NOMO-1 treated with dmso at 0.1 percent for 144 hours (cell line): ENCODE data around the gene ITGB5.

Experiments used
- DNase-seq: peaks from one replicate; lab custom pipeline; 2025; ENCODE audit not compliant: unreplicated experiment; lab: John Stamatoyannopoulos, UW

ITGB5 gene

GRCh38 chr3:124867511-124867910, 19.7 kb downstream of the ITGB5 start:
- no peak for DNase-seq

- DNase-seq = no peak
Measured at GRCh38 chr3:124862006-124862405, 25.2 kb downstream of the ITGB5 start.

GRCh38 chr3:124861041-124861440, 26.1 kb downstream of the ITGB5 start:
- DNase-seq = no peak

DNA sequence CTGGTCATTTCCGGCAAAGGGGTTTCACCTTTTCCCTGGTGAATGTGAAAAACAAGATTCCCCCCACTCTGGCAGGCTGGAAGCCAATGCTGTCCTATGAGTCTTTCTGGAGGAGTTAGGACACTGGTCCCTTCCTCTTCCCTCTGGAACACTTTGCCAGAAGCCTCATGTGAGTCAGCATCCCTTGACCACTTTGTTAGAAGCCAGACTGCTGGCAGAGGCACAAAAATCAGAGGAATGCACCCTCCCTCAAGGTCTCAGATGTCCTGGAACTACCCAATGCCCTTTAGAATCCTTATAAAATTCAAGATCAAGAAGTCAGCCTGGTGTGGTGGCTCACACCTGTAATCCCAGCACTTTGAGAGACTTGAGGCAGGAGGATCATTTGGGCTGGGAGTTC, 26.6 kb downstream of the ITGB5 start:
- no peak for DNase-seq

DNA sequence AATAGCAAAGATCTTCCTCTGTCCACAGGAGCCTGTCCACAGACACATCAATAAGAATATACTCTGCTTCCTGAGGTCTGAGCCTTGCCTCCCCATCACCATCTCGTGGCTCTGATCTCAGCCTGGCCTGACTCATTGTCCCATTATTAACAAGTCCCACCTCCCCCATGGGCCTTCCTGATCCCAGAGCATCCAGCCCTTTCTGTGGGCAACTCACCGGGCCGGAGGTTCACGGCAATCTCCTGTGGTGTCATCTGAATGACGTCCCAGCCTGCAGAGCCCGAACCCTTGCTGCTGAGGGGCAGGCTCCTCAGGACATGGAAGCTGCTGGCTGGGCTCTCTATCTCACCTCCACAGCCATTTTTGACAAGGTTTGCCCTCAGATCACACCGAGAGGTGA, 28.1 kb downstream of the ITGB5 start:
- DNase-seq = no peak

GRCh38 chr3:124858275-124858674, 28.9 kb downstream of the ITGB5 start:
- DNase-seq = no peak

GRCh38 chr3:124856677-124857076, 30.5 kb downstream of the ITGB5 start:
- no peak for DNase-seq

- DNase-seq = no peak
Measured at GRCh38 chr3:124854009-124854408, 33.2 kb downstream of the ITGB5 start.

DNA sequence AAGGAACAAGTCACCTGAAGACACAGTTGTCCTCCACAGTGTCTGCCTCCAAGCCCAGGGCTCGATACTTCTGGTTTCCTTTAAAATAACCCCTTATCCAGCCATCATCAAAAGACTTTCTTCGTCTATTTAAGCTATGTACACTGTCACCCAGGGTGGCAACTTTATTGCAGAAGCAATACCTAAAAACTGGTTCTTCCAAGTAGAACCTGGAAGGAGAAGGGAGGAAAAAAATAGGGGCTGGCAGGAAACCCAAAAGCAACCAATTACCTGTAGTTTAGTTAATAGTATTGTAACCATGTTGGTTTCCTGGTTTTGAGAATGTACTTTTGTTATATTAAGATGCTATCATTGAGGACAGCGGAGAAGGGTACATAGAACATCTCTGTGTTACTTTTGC, 33.7 kb downstream of the ITGB5 start:
- no peak for DNase-seq

GRCh38 chr3:124851905-124852304, 35.3 kb downstream of the ITGB5 start:
- no peak for DNase-seq

GRCh38 chr3:124851136-124851535, 36.0 kb downstream of the ITGB5 start:
- no peak for DNase-seq

DNA sequence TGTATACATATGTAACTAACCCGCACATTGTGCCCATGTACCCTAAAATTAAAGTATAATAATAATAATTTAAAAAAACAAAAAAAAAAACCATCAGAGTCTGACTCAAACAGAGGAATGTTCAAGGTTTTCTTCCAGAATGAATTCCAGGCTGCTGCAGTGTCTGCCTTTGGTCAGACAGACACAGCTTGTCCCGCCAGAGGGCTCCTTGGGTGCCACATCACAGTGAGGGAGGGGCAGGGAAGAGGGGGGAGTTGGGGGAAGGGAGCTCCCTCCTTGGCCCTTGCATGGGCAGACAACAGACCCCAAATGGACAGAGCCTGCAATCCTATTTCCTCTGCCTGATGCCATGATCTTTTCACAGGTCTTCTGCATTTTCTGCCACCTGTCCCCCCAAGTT, 36.5 kb downstream of the ITGB5 start:
- DNase-seq = no peak

GRCh38 chr3:124850212-124850611, 37.0 kb downstream of the ITGB5 start:
- no peak for DNase-seq

GRCh38 chr3:124848300-124848699, 38.9 kb downstream of the ITGB5 start:
- DNase-seq = no peak

DNA sequence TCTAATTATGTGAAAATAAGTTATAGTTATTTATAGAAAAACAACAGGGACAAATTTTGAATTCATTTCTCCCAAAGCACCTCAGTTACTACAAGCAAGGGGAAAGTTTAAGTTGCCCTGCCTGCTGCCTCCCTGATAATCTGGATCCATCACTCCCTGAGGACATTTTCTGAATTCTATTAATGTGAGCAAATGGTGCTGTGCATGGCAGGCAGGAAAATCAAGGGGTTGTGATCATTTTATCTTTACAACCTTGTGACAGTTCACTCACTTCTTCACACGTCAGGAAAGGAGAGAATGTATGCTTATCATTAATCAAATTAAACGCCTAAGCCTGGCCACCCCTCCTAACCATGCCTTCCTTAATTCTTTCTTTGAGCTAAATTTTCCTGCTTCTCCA, 39.3 kb downstream of the ITGB5 start:
- no peak for DNase-seq

DNA sequence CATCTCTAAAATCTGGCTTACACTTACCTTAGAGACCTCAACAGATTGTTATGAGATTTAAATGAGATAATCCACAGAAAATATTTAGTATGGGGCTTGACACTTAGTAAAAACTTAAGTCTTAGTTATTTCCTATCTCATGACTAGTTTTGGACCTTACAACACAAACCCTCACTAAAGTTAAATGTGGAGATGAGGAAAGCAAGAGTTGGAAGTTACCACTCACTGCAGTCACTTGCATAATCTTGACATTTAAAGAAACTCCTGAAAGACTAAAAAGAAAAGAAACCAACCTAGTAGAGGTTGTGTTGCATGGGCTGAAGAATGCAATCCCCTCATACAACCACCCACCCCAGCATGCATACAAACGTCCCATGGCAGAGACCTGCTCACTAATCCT, 40.1 kb downstream of the ITGB5 start:
- DNase-seq = no peak

GRCh38 chr3:124846189-124846588, 41.0 kb downstream of the ITGB5 start:
- no peak for DNase-seq

DNA sequence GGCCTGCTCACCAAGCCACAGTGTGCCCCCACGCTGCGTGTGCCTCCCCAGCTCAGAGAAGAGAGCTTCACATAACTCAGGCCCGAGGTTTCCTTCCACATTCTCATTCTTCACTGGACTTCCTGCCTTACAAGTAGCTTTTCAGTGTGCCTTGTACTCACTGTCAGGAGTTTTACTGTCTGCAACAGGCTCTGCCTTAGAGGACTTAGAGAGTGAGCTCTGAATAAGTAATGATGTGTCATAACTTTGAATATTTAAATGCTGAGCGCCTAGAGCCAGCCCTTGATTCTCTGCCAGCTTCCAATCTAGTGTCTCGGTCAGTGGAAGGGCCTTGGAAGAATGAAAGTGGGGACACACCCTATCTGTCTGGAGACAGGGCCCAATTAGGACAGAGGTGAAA, 41.8 kb downstream of the ITGB5 start:
- DNase-seq = no peak

DNA sequence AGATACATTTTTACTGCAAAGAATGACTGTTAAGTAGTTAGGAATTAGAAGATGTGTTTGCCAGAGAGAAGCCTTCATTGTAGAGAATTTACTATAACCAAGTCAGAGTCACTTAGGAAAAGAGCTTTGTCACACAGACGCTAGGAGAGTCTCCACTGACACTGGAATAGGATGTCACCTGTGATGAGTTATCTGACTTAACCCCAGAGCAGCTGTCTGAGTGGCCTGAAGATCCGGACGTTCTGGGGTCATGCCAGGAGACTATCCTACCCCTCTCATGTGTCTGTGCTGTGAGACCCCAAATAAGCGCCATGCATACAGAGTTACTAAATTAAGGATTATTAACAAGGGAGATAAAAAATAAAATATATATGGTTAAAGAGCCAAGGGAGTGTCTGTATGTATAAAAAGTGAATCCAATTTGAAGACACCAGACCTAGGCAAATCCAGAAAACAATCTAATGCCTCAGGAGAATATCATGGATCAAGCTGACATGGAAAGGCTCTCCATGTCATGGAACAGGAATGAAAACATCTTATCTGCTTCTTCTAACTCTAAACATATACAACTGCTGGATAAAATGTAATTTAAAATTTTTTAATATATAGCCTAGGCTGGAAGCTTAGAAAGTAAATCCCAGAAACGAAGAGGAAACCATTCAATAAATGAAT, 43.5 kb downstream of the ITGB5 start:
- DNase-seq = no peak

GRCh38 chr3:124843047-124843446, 44.1 kb downstream of the ITGB5 start:
- no peak for DNase-seq

DNA sequence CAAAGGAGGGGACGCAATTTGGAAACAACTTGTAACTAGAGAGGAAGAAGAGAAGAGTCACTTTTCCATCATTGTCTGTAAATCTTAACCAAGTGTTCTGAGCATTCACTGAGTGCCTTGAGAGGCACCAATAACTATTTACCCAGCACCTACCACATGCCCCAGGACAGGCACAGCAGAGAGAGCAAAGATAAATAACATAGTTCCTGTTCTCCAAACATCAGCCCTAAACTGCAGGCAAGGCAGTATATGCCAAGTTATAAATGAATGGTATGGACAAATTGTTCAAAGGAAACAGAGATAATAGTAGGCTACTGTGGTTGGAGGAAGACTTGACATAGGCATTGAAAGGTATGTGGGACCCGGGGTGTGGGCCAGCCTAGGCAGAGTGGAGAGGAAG, 45.6 kb downstream of the ITGB5 start:
- no peak for DNase-seq

DNA sequence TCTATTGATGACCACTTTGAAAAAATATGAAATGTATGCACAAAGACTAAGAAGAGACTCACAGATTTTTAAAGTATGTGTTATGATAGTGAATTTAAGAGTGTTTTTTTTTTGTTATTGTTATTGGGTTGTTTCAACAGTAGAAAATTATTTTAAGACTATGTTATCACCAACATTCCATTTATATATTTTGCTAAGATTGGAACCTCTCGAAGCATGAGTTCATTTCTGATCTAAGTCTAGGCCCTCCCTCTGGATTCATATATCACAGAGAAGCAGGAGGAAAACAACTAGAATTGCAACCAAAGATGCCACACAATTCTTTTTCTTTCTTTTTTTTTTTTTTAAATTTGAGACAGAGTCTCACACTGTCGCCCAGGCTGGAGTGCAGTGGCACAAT, 46.8 kb downstream of the ITGB5 start:
- no peak for DNase-seq

DNA sequence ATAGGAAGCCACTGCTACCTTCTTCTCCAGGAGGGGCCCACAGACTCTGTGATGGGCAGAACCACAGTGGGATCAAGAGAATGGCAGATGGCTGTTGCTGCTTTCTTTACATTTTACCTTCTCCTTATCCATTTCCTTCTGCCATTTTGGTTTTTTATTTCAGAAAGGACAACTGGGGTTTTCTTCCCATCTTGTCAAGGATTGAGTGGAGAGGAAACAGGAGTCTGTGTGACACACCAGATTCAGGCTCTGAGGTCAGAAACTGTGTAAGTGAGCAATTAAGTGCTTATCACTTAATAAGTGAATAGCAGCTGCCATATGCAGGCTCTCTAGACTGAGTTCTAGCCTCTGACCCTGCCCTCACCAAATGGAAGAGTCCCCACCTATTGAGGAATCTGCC, 47.3 kb downstream of the ITGB5 start:
- no peak for DNase-seq

DNA sequence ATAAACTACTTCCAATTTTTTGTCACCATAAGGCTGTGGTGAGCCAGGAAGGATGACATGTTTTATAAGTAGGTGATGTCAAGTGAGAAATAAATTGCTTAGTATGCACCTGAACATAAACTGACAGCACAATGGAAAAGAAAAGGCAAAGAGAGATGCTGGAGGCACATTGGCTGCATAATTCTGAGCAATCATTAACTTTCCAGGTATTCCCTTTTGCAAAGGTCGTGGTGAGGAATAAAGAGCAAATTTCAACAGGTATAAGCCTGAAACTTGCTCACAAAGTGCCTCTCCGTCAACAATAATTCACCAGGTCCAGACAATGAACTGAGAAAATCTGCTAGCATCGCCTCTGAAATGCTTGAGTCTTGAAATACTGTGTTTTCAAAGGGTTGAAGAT, 48.2 kb downstream of the ITGB5 start:
- DNase-seq = no peak
